GM12891 (cell line): Measurements from ENCODE around the gene PRKN.

Source experiments
- DNase-seq: peaks from one replicate; pipeline ENCODE4 v3.0.0; 2011; ENCODE audit warnings: low spot score; ENCODE audit not compliant: insufficient read length
- FAIRE-seq: peaks from 2 replicates; lab custom pipeline; 2011; peaks lifted over from hg19 to GRCh38; lab: Jason Lieb, UNC
- PAX5 ChIP-seq: IDR thresholded peaks from 2 replicates; pipeline ENCODE4 v1.6.1; 2011; ENCODE audit warnings: low read length, moderate library complexity, mild to moderate bottlenecking; ENCODE audit not compliant: insufficient read depth, severe bottlenecking
- POLR2A ChIP-seq: IDR thresholded peaks from 2 replicates; pipeline ENCODE4 v1.6.1; 2011; ENCODE audit warnings: low read depth, low read length, control low read depth
- POLR2AphosphoS5 ChIP-seq: IDR thresholded peaks from 2 replicates; pipeline ENCODE4 v1.6.1; 2011; ENCODE audit warnings: low read depth, low read length, control low read depth
- POU2F2 ChIP-seq: IDR thresholded peaks from 2 replicates; pipeline ENCODE4 v1.6.1; 2011; ENCODE audit warnings: low read depth, mild to moderate bottlenecking, control low read depth, low read length, moderate library complexity
- SPI1 ChIP-seq: IDR thresholded peaks from 2 replicates; pipeline ENCODE4 v1.6.1; 2011; ENCODE audit warnings: low read depth, low read length, control low read depth
- TAF1 ChIP-seq: IDR thresholded peaks from 2 replicates; pipeline ENCODE4 v1.6.1; 2011; ENCODE audit warnings: low read depth, low read length, control low read depth

Gene PRKN

GRCh38 chr6:162369091-162369490, 358.5 kb downstream of the PRKN start:
- no peak for TF ChIP-seq TAF1
- no peak for TF ChIP-seq PAX5
- no peak for TF ChIP-seq POLR2A
- TF ChIP-seq POLR2AphosphoS5 = no peak
- no peak for TF ChIP-seq SPI1
- no peak for TF ChIP-seq POU2F2
- no peak for FAIRE-seq
- DNase-seq = no peak

DNA sequence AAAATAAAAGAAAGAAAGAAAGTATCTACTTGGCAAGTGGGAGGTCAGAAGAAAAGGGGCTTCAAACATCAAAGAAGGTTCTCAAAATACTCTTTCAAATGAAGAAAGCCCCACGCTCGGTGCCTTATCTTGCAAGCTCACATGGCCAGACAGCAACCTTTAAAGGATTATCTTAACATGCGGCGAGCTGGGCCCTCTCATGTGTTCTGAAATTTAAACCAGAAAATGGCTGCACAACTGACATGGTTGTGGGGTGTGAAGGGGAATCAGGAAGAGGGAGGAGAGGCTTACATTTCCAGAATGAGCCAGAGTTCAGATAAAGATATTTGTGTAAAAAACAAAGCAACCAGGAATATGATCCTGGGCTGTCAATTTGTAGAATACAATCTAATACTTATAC, 363.1 kb downstream of the PRKN start:
- no peak for TF ChIP-seq POLR2AphosphoS5
- no peak for TF ChIP-seq PAX5
- TF ChIP-seq TAF1 = no peak
- no peak for TF ChIP-seq POLR2A
- TF ChIP-seq POU2F2 = no peak
- FAIRE-seq (no peak), DNase-seq (no peak)

DNA sequence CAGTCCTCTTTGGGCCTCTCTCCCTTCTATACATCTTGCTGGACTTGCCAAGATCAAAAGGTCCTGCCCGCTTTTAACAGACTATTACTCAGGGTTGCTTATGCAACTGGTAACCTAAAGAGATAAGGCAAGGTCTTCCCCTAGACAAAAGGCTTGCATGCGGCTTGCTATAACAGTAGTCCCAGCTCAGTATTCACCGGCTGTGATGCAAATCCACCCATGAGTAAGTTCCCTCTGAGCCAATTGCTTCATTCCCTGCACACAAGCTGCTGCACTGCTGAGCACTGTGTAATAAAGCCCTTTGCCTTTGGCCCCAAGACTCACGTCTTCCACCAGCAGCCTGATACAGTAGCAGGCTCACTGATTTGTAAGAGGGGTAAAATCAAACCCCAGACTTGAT, 363.8 kb downstream of the PRKN start:
- TF ChIP-seq POLR2AphosphoS5 = no peak
- no peak for TF ChIP-seq PAX5
- TF ChIP-seq POLR2A = no peak
- no peak for TF ChIP-seq TAF1
- no peak for TF ChIP-seq SPI1
- no peak for TF ChIP-seq POU2F2
- FAIRE-seq (no peak), DNase-seq (no peak)

- FAIRE-seq = no peak
- TF ChIP-seq POLR2A (no peak), TAF1 (no peak), POU2F2 (no peak), POLR2AphosphoS5 (no peak), SPI1 (no peak), PAX5 (no peak)
These were observed 366.5 kb downstream of the PRKN start for GRCh38 chr6:162360901-162361567.

GRCh38 chr6:162358625-162359024, 368.9 kb downstream of the PRKN start:
- no peak for FAIRE-seq
- no peak for DNase-seq
- TF ChIP-seq POLR2A = no peak
- TF ChIP-seq POU2F2 = no peak
- TF ChIP-seq SPI1 = no peak
- TF ChIP-seq PAX5 = no peak
- no peak for TF ChIP-seq POLR2AphosphoS5
- TF ChIP-seq TAF1 = no peak

More at GRCh38 chr6:162360901-162361567, 366.5 kb downstream of the PRKN start:
- no peak for DNase-seq

GRCh38 chr6:162345051-162345511, 382.5 kb downstream of the PRKN start:
- FAIRE-seq = no peak
- DNase-seq = no peak
- TF ChIP-seq SPI1 = no peak
- no peak for TF ChIP-seq POLR2AphosphoS5
- no peak for TF ChIP-seq POLR2A
- TF ChIP-seq PAX5 = no peak
- no peak for TF ChIP-seq POU2F2
- no peak for TF ChIP-seq TAF1

GRCh38 chr6:162344646-162345010, 382.9 kb downstream of the PRKN start:
- TF ChIP-seq POU2F2 (no peak), POLR2A (no peak), POLR2AphosphoS5 (no peak), SPI1 (no peak), PAX5 (no peak), TAF1 (no peak)
- FAIRE-seq (no peak), DNase-seq (no peak)

- TF ChIP-seq POLR2AphosphoS5 (no peak), TAF1 (no peak), SPI1 (no peak), POLR2A (no peak)
- FAIRE-seq (no peak), DNase-seq (no peak)
These were observed 383.5 kb downstream of the PRKN start for GRCh38 chr6:162343936-162344645.

- FAIRE-seq (no peak), DNase-seq (no peak)
- no peak for TF ChIP-seq SPI1
- TF ChIP-seq TAF1 = no peak
- no peak for TF ChIP-seq POU2F2
- no peak for TF ChIP-seq PAX5
- no peak for TF ChIP-seq POLR2A
- TF ChIP-seq POLR2AphosphoS5 = no peak
These were observed 384.2 kb downstream of the PRKN start for GRCh38 chr6:162343198-162343935.

- FAIRE-seq = no peak
These were observed 390.2 kb downstream of the PRKN start for GRCh38 chr6:162337412-162337811.

More at GRCh38 chr6:162337412-162337811, 390.2 kb downstream of the PRKN start:
- TF ChIP-seq POLR2A (no peak), PAX5 (no peak), POLR2AphosphoS5 (no peak), SPI1 (no peak), POU2F2 (no peak), TAF1 (no peak)
- DNase-seq = no peak
